NCI-H82 treated with DMSO at 0.1 percent for 48 hours (cell line): Measurements from ENCODE around the gene ITPA.

Experiments
- DNase-seq: peaks from one replicate; lab custom pipeline; 2025; ENCODE audit not compliant: unreplicated experiment; lab: John Stamatoyannopoulos, UW

ITPA gene

DNA sequence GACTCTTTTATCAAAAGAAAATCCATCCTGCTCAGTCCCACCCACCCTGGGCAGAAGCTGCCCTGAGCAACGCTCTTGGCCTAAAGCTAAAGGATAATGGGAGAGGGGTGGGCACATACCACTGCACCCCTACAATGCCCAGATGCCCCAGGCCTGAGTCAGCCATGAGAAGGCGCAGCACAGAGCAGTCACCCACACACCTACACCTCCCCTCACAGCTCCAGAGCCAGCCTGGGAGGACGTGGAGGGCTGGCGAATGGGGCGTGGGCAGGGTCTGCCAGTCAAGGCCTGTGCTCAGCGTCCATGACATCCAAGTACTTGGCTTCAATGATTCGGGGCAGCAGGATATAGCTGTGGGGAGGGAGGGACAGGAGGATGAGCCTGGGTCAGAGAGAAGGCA, 18.2 kb downstream of the ITPA start:
- DNase-seq = no peak

DNA sequence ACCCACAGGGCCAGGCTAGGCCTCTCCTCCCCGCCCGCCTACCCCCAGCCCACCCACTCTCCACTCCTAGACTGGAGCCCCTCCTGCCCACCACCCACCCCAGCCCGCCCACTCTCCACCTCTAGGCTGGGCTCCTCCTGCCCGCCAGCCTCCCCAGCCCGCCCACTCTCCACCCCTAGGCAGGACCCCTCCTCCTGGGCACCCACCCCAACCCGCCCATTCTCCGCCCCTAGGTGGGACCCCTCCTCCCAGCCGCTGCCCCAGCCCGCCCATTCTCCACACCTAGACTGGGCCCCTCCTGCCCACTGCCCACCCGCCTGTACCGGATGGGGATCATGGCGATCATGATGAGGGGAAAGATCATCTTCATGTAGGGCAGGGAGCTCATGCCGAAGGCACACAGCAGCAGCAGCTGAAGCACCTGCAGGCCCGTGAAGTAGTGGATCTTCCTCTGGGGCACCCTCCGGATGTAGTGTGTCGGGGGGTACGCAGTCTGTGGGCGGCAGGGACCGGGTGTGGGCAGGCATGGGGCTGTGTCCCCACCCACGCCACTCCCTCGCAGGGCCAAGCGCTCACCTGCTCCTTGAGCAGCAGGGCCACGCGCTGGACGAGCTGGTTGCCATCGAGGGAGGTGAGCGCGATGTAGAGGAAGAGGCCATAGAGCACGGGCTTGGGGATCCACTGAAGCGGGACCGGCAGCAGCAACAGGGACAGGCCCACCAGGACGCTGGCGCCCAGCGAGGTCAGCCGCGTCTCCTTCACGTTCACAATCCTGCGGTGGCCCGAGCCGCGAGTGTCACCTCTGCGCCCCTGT, 18.8 kb downstream of the ITPA start:
- DNase-seq = no peak

- no peak for DNase-seq
Observed at GRCh38 chr20:3228750-3229032, 19.4 kb downstream of the ITPA start.

DNA sequence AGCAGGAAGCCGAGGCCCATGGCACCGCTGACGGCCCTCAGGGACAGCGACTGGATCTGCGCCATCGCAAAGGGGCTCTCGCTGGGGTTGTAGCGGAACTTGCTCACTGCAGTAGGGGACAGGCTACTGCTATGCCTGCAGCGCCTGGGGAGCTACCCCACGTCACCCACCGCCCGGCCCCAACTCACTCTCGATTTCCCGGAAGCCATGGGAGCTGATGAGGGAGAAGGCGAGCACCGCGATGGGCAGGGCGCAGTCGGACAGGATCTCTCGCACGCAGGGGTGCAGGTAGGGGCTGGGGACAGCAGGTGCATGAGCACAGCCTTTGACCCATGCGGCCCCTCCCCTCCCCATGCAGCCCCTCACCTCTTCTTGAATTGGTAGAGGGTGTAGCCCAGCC, 19.9 kb downstream of the ITPA start:
- no peak for DNase-seq

- no peak for DNase-seq
Observed at GRCh38 chr20:3229798-3230197, 20.5 kb downstream of the ITPA start.

DNA sequence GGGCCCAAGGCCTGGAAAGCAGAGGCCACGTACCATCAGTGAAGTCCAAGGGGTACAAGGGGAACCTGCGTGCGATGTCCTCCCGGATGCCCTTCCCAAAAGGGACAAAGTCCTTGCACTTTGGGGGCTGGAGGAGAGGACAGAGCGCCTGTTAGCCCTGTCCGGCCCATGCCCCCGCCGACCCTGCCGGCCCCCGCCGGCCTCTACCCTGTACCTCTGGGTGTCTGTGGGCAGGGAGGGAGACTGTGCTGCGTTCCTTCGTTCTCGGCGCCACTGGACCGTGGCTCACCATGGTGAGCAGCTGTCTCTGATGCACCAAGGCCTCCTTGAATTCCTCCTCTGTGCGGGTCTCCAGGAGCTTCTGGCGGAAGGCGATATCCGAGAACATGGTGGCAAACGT, 21.8 kb downstream of the ITPA start:
- no peak for DNase-seq

DNA sequence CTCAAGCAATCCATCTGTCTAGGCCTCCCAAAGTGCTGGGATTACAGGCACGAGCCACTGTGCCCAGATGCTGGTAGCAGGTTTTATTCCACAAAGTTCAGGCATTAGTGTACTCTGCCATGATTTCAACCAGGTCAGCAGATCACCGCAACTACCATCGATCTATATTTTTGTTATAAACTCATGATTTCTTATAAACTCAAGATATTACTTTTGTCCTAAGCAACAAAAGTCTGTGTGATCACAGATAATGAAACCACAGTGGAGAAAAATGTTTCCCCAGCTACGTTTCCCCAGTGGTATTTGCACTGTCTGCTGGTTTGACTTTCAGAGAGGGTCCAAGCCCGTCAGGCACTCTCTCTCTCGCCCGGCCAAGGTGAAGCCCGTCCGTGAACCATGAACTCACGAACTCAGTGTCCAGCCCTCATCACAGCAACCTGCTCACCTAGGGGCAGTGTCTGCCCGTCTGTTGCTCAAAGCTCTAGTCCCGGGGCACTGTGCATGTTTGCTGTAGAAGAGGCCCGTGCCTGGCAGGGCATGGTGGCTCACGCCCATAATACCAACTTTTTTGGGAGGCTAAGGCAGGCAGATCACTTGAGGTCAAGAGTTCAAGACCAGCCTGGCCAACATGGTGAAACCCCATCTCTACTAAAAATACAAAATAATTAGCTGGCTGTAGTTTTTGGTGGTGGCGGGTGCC, 22.7 kb downstream of the ITPA start:
- no peak for DNase-seq

- no peak for DNase-seq
Observed at GRCh38 chr20:3233131-3233990, 24.1 kb downstream of the ITPA start.

- DNase-seq = no peak
Observed at GRCh38 chr20:3233991-3234498, 24.7 kb downstream of the ITPA start.

GRCh38 chr20:3235666-3236324, 26.5 kb downstream of the ITPA start:
- DNase-seq = no peak

DNA sequence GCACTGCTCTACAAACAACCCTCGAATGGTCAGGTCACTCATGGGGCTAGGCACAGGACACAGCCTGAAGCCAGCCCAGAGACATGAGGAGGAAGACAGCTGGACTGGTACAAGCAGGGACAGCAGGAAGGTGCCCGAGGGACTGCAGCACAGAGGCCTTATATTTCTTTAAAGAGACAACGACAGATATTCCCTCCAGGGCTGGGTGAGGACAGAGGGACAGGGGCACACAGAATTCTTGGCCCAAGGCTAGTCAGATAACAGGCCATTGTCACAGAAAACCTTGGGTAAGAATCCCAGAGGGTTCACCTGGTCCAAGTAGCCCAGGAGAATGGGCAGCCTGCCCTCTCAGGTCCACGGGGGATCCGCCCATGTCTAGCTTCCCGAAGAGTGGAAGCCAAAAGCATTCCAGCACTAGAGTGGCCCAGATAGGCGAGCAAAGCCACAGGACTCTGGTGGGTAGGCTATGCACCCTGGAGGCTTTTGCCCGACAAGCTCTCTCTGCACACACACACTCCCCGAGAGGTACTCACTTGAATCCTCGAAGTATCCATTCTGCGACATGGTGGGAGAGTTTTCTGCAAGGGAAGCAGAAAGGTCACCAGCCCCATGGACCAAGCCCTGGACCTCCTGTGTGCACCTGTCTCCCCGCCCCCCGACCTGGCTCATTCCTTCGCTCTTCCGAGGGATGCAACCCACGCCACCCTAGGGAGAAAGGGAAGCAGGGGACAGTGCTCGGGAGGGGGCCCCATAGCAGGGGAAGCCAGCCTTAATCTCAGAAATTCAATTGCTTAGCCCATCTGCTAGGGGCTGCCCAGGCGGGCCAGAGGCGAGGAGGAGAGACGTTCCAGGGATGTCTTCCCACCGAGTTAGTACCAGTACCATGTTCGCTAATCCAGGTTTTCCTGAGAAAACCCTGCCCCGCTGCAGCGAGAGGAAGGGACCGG, 28.0 kb downstream of the ITPA start:
- DNase-seq = no peak

GRCh38 chr20:3237958-3238615, 28.8 kb downstream of the ITPA start:
- DNase-seq = no peak

DNA sequence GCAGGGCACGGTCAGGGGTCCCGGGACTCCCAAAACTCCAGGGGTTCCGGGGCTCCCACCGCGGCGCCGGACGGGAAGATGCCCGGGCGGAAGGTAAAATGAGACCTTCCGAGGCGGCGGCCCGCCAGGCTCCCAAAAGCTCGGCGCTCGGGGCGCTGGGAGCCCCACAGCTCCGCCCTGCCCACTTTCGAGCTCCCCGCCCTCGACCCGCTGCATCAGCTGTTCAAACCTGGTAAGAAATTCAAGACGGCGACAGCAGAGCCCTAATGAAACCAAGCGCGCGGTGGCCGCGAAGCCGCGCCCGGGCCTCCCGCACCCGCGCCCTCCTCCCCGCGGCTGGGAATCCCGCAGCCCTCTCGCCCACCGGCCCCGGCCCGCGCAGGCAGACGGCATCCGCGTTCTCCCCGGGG, 29.3 kb downstream of the ITPA start:
- no peak for DNase-seq

DNA sequence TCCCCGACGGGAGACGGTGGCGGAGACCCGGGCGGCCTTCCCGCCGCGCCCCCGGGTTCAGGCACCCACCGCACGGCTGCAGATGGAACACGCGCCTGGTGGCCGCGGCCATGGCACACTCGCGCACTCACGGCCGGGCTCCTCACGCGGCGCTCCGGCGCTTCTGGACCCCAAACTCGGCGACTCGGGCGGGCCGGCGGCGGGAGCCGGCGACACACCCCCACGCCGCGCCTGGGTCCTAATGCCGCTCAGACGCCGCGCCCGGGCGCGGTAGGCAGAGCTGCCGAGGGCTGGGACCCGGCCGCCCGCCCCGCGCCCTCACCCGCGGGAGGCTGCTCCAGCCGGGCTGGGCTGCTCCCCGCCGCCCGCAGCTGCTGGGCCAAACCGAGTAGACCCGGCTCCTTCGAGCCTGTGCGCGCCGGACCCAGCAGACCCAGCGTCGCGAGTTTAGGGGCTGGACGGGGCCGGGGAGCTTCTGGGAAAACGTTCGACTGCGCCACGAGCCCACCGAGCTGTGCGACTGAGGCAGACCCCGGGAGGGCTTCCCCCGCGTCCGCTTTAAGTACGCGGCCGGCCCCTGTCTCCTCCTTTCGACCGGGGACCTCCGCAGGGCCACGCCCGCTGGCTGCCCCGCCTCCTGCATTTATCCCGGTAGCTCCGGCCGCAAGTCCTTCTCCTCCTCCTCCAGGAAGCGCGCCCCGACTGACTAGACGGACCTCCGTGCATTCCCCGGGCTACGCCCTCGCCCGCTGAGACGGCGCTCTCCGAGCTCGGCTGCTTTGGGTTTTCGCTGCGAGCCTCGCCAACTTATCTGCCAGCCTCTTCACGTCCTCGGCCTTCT, 29.9 kb downstream of the ITPA start, which contains the start of gene SLC4A11:
SLC4A11 (minus strand) TSS at position 165 of the 841 bp plus-strand sequence; CDS start at position 112, 53 bp downstream.
- no peak for DNase-seq

- DNase-seq = no peak
Observed at GRCh38 chr20:3239867-3240775, 30.8 kb downstream of the ITPA start.

GRCh38 chr20:3240776-3241363, 31.6 kb downstream of the ITPA start:
- DNase-seq = no peak

- DNase-seq = no peak
Observed at GRCh38 chr20:3242172-3242692, 32.9 kb downstream of the ITPA start.
